ENCODE data around the gene CDC73.

The CDC73 gene

GRCh38 chr1:193094112-193094511 lies 27.7 kb upstream of the CDC73 start:
- no peak for ATAC-seq
- TF ChIP-seq TSHZ2 (CRISPR knock-in tag; IDR thresholded peaks at IDR 0.05), result no peak
- TF ChIP-seq GLIS3 (CRISPR knock-in tag; IDR thresholded peaks at IDR 0.05), result no peak
- no peak for TF ChIP-seq TCF4 (CRISPR knock-in tag; IDR thresholded peaks at IDR 0.05; ENCODE audit: borderline replicate concordance)
- TF ChIP-seq RARB (CRISPR knock-in tag; IDR thresholded peaks at IDR 0.05), result no peak
- TF ChIP-seq SNAI2 (CRISPR knock-in tag; IDR thresholded peaks at IDR 0.05), result no peak
- no peak for TF ChIP-seq PPARA (CRISPR knock-in tag; IDR thresholded peaks at IDR 0.05; ENCODE audit: borderline replicate concordance)
- no peak for TF ChIP-seq CREB5 (CRISPR knock-in tag; IDR thresholded peaks at IDR 0.05; ENCODE audit: low read depth)
- TF ChIP-seq ZFP30 (CRISPR knock-in tag; IDR thresholded peaks at IDR 0.05), result no peak

- TF ChIP-seq ZNF70 (CRISPR knock-in tag; IDR thresholded peaks at IDR 0.05), result no peak
- no peak for TF ChIP-seq ZNF8 (CRISPR knock-in tag; IDR thresholded peaks at IDR 0.05)
- TF ChIP-seq ZFP30 (CRISPR knock-in tag; IDR thresholded peaks at IDR 0.05), result no peak
- no peak for TF ChIP-seq PATZ1 (CRISPR knock-in tag; IDR thresholded peaks at IDR 0.05; ENCODE audit: borderline replicate concordance)
- TF ChIP-seq OSR1 (CRISPR knock-in tag; IDR thresholded peaks at IDR 0.05), result no peak
- no peak for ATAC-seq
These were observed 19.2 kb upstream of the CDC73 start for GRCh38 chr1:193102662-193103061.

- ATAC-seq, result no peak
- TF ChIP-seq OSR1 (CRISPR knock-in tag; IDR thresholded peaks at IDR 0.05) (no peak), TCF4 (CRISPR knock-in tag; IDR thresholded peaks at IDR 0.05; ENCODE audit: borderline replicate concordance) (no peak), ARNTL (CRISPR knock-in tag; IDR thresholded peaks at IDR 0.05; ENCODE audit: borderline replicate concordance, low read depth) (no peak), PATZ1 (CRISPR knock-in tag; IDR thresholded peaks at IDR 0.05; ENCODE audit: borderline replicate concordance) (no peak), GLIS3 (CRISPR knock-in tag; IDR thresholded peaks at IDR 0.05) (no peak), TOX (CRISPR knock-in tag; IDR thresholded peaks at IDR 0.05; ENCODE audit: borderline replicate concordance) (no peak), ZNF565 (CRISPR knock-in tag; conservative IDR thresholded peaks at IDR 0.05; ENCODE audit: low read depth) (no peak), POU6F1 (CRISPR knock-in tag; IDR thresholded peaks at IDR 0.05; ENCODE audit: borderline replicate concordance, low read depth) (no peak), ESRRG (CRISPR knock-in tag; IDR thresholded peaks at IDR 0.05) (no peak), ISL1 (CRISPR knock-in tag; IDR thresholded peaks at IDR 0.05) (no peak), TSHZ2 (CRISPR knock-in tag; IDR thresholded peaks at IDR 0.05) (no peak), CSDC2 (CRISPR knock-in tag; IDR thresholded peaks at IDR 0.05) (no peak)
These were observed 17.9 kb upstream of the CDC73 start for GRCh38 chr1:193103759-193104501.

All from SK-N-SH treated with all-trans-retinoic acid at 6 μM for 48 hours (cell line).